B cell (primary cell): ENCODE data around the gene TRH.
"Not testable (repeated sequence)": the region's sequence is repeated elsewhere in the genome, so short reads cannot be mapped to it uniquely, and the experiment has no call there.

Experiments
- EZH2 ChIP-seq: IDR thresholded peaks from 2 replicates; pipeline ENCODE4 v1.6.1; 2012; ENCODE audit warnings: borderline replicate concordance, low read depth, mild to moderate bottlenecking, moderate library complexity, low read length; ENCODE audit not compliant: insufficient read depth, poor library complexity, severe bottlenecking
- TF ChIP-seq, protein P1 (sequence below): fragments of 200-600 bp; IDR thresholded peaks from one replicate; pipeline ENCODE4 v1.8.0; 2022; ENCODE audit warnings: antibody characterized with exemption, mild to moderate bottlenecking

DNA sequence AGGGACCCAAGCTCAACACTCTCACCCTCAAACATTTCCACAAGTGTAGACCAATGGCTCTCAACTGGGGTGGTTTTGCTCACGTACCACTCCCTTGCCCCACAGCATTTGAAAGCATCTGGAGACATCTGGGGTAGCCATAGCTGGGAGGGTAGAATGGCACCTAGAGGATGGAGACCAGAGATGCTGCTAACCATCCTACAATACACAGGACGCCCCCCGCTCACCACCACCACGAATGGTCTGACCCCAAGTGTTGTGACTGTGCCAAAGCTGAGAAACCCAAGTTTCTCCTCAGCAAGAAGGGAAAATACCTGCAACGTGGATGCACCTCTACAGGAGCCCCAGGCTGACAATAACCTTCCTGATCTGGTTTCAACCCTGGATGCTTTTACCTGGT lies 24.7 kb downstream of the TRH start:
- TF ChIP-seq, protein P1, sequence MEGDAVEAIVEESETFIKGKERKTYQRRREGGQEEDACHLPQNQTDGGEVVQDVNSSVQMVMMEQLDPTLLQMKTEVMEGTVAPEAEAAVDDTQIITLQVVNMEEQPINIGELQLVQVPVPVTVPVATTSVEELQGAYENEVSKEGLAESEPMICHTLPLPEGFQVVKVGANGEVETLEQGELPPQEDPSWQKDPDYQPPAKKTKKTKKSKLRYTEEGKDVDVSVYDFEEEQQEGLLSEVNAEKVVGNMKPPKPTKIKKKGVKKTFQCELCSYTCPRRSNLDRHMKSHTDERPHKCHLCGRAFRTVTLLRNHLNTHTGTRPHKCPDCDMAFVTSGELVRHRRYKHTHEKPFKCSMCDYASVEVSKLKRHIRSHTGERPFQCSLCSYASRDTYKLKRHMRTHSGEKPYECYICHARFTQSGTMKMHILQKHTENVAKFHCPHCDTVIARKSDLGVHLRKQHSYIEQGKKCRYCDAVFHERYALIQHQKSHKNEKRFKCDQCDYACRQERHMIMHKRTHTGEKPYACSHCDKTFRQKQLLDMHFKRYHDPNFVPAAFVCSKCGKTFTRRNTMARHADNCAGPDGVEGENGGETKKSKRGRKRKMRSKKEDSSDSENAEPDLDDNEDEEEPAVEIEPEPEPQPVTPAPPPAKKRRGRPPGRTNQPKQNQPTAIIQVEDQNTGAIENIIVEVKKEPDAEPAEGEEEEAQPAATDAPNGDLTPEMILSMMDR, result not testable (repeated sequence)
- not testable (repeated sequence) for TF ChIP-seq EZH2
